ES-I3 (cell line): ENCODE results near the gene FAM8A1.
A peak's percentile ranks its signal among the peaks of the same experiment; 100 is the strongest.
"Not testable (repeated sequence)": the region's sequence is repeated elsewhere in the genome, so short reads cannot be mapped to it uniquely, and the experiment has no call there.

Source experiments
- H3K36me3 ChIP-seq: 2 replicates; pipeline ENCODE4 v1.6.1; 2013; ENCODE audit warnings: mild to moderate bottlenecking, low read length, control low read depth, moderate library complexity; ENCODE audit not compliant: insufficient read depth
- H3K4me1 ChIP-seq: 2 replicates; pipeline ENCODE4 v1.6.1; 2013; ENCODE audit warnings: mild to moderate bottlenecking, control low read depth, low read length; ENCODE audit not compliant: insufficient read depth
- H3K9ac ChIP-seq: 2 replicates; pipeline ENCODE4 v1.6.1; 2013; ENCODE audit warnings: low read depth, mild to moderate bottlenecking, low read length, moderate library complexity
- H3K9me3 ChIP-seq: 2 replicates; pipeline ENCODE4 v1.6.1; 2013; ENCODE audit warnings: mild to moderate bottlenecking, low read length, moderate library complexity; ENCODE audit not compliant: control insufficient read depth, insufficient read depth

The FAM8A1 gene

GRCh38 chr6:17599877-17600526, at the start of gene FAM8A1:
Gene FAM8A1, plus strand, starts transcription at chr6:17600302. Its CDS starts 108 bp downstream, at chr6:17600410.
- Histone ChIP-seq H3K36me3 (no peaks in the 10 kb centered on the region), H3K9ac (peak within 1 kb of the TSS; percentile 90), H3K9me3 (no peaks in the 10 kb centered on the region), H3K4me1 (0 out of 2 replicates have a peak, but pooled peaks cover 3% of the 10 kb centered on the region)

- no peak overlapping the region for H3K9ac ChIP-seq
- no peaks in the 10 kb centered on the region for H3K4me1 ChIP-seq
- no peaks in the 10 kb centered on the region; the same call in 1 of the 2 replicates for H3K36me3 ChIP-seq
- no peaks in the 10 kb centered on the region for H3K9me3 ChIP-seq
Measured at GRCh38 chr6:17551383-17551958, 48.6 kb upstream of the FAM8A1 start.

- Histone ChIP-seq H3K4me1 (no peaks in the 10 kb centered on the region), H3K9me3 (no peaks in the 10 kb centered on the region), H3K9ac (no peak overlapping the region), H3K36me3 (no peaks in the 10 kb centered on the region; the same call in 1 of the 2 replicates)
Measured at GRCh38 chr6:17552861-17553260, 47.2 kb upstream of the FAM8A1 start.

- Histone ChIP-seq H3K36me3 (no peaks in the 10 kb centered on the region; the same call in 1 of the 2 replicates), H3K9ac (no peak overlapping the region), H3K4me1 (no peaks in the 10 kb centered on the region), H3K9me3 (no peaks in the 10 kb centered on the region)
Measured at GRCh38 chr6:17556014-17556413, 44.1 kb upstream of the FAM8A1 start.

- H3K36me3 ChIP-seq: no peaks in the 10 kb centered on the region
- no peaks in the 10 kb centered on the region for H3K4me1 ChIP-seq
- H3K9ac ChIP-seq: no peak overlapping the region
- H3K9me3 ChIP-seq: peaks cover 30% of the 10 kb centered on the region
Measured at GRCh38 chr6:17562636-17563035, 37.5 kb upstream of the FAM8A1 start.

GRCh38 chr6:17565399-17565798, 34.7 kb upstream of the FAM8A1 start:
- Histone ChIP-seq H3K9ac (no peak overlapping the region), H3K9me3 (peaks cover 32% of the 10 kb centered on the region), H3K36me3 (no peaks in the 10 kb centered on the region), H3K4me1 (no peaks in the 10 kb centered on the region)

GRCh38 chr6:17574866-17575560, 25.1 kb upstream of the FAM8A1 start:
- H3K4me1 ChIP-seq: no peaks in the 10 kb centered on the region

GRCh38 chr6:17577059-17577458, 23.0 kb upstream of the FAM8A1 start:
- Histone ChIP-seq H3K9ac (no peak overlapping the region), H3K9me3 (peaks cover 3% of the 10 kb centered on the region), H3K4me1 (no peaks in the 10 kb centered on the region), H3K36me3 (no peaks in the 10 kb centered on the region)

More at GRCh38 chr6:17574866-17575560, 25.1 kb upstream of the FAM8A1 start:
- Histone ChIP-seq H3K36me3 (no peaks in the 10 kb centered on the region), H3K9me3 (peaks cover 3% of the 10 kb centered on the region), H3K9ac (no peak overlapping the region)

GRCh38 chr6:17580518-17581048, 19.5 kb upstream of the FAM8A1 start:
- Histone ChIP-seq H3K9me3 (peaks cover 3% of the 10 kb centered on the region; the same call in 1 of the 2 replicates), H3K4me1 (no peaks in the 10 kb centered on the region), H3K9ac (peak overlapping the region; percentile 57; the same call in 1 of the 2 replicates), H3K36me3 (no peaks in the 10 kb centered on the region)

- H3K9ac ChIP-seq, H3K4me1 ChIP-seq, H3K36me3 ChIP-seq: not testable (repeated sequence)
Measured at GRCh38 chr6:17581282-17581681, 18.8 kb upstream of the FAM8A1 start.

GRCh38 chr6:17583811-17584210, 16.3 kb upstream of the FAM8A1 start:
- Histone ChIP-seq H3K4me1 (0 out of 2 replicates have a peak, but pooled peaks cover under 1% of the 10 kb centered on the region), H3K9ac (no peak overlapping the region), H3K36me3 (no peaks in the 10 kb centered on the region), H3K9me3 (no peaks in the 10 kb centered on the region; the same call in 1 of the 2 replicates)

More at GRCh38 chr6:17581282-17581681, 18.8 kb upstream of the FAM8A1 start:
- not testable (repeated sequence) for H3K9me3 ChIP-seq

GRCh38 chr6:17584241-17584803, 15.8 kb upstream of the FAM8A1 start:
- H3K36me3 ChIP-seq: no peaks in the 10 kb centered on the region
- H3K9me3 ChIP-seq: no peaks in the 10 kb centered on the region; the same call in 1 of the 2 replicates
- peaks cover 6% of the 10 kb centered on the region for H3K4me1 ChIP-seq
- no peak overlapping the region for H3K9ac ChIP-seq

- peaks cover 10% of the 10 kb centered on the region for H3K4me1 ChIP-seq
- no peak overlapping the region for H3K9ac ChIP-seq
- H3K9me3 ChIP-seq: no peaks in the 10 kb centered on the region
- H3K36me3 ChIP-seq: no peaks in the 10 kb centered on the region
Measured at GRCh38 chr6:17585766-17586490, 14.2 kb upstream of the FAM8A1 start.

GRCh38 chr6:17586623-17587022, 13.5 kb upstream of the FAM8A1 start:
- not testable (repeated sequence) for H3K4me1 ChIP-seq, H3K36me3 ChIP-seq, H3K9ac ChIP-seq, H3K9me3 ChIP-seq
